ENCODE results near the gene GBE1. TPM values are rescaled to one million over a fixed set of nuclear protein-coding genes. Genes with fewer than 3 reads are reported as not detected.
A peak's percentile ranks its signal among the peaks of the same experiment; 100 is the strongest.

GBE1 gene
- total and polyA plus RNA-seq, 9 of the 15 experiments (the other 6 are each of a cell fraction or from before 2014, with no cell fraction given): 7.9 to 25.6 (median 13.1) TPM

GRCh38 chr3:81732642-81733041, 28.8 kb downstream of the GBE1 start:
- intact Hi-C loops (cut with micrococcal nuclease) (no loop called here), in situ Hi-C loops (cut with MboI) (no loop called here)
- Histone ChIP-seq H3K9ac (ENCODE audit: insufficient read depth in 1 of 2, low read depth in 2 of 2, low read length in 2 of 2) (no peak overlapping the region; a peak in 1 of 4 replicates), H3K79me2 (ENCODE audit: control insufficient read depth, insufficient read depth, low read length) (no peaks in the 10 kb centered on the region; the same call in 2 of the 3 replicates), H3K36me3 (ENCODE audit: control insufficient read depth, insufficient read depth, low read length) (no peaks in the 10 kb centered on the region), H2AFZ (ENCODE audit: low read depth, low read length) (no peak overlapping the region), H3K27ac (ENCODE audit: extremely low read depth, low read depth, low read length) (no peak overlapping the region), H3K4me2 (ENCODE audit: insufficient read depth, low read length) (no peak overlapping the region), H3K27me3 (ENCODE audit: control insufficient read depth in 2 of 2, insufficient read depth in 2 of 2, low read length in 2 of 2) (no peaks in the 10 kb centered on the region), H3K4me3 (no peak overlapping the region), H3K9me1 (ENCODE audit: control insufficient read depth, insufficient read depth, low read length) (no peaks in the 10 kb centered on the region), H4K20me1 (replicated peaks; ENCODE audit: control insufficient read depth, insufficient read depth, low read length) (no peaks in the 10 kb centered on the region), H3K9me3 (replicated peaks; ENCODE audit: control insufficient read depth, insufficient read depth, low read depth, low read length) (no peaks in the 10 kb centered on the region), H3K4me1 (replicated peaks in 1 of 2; ENCODE audit: control insufficient read depth in 2 of 2, insufficient read depth in 2 of 2, low read length in 2 of 2) (peaks cover 0 to 3% of the 10 kb centered on the region in 2 experiments; a peak in 1 of 5 replicates)
- ATAC-seq (no peak), DNase-seq (ENCODE audit: extremely low read depth in 1 of 4, low spot score in 3 of 4) (no peak), FAIRE-seq (no peak)
- POLR2A ChIA-PET: interaction anchor here (1.6 kb wide), 1 partner anchor 15 kb away, joined by 5 read pairs; no protein-coding TSS in a partner anchor
- WGBS (ENCODE audit: insufficient coverage, low coverage, missing lambda C conversion rate): 12% methylated on average over 4 of the region's 4 CpGs
- CTCF ChIA-PET (ENCODE audit: low intra/inter-chr PET ratio): no interaction called here
- no TSS peak for BruUV-seq (replicated peaks)
- TF ChIP-seq DACH1 (IDR thresholded peaks at IDR 0.05; ENCODE audit: partially characterized antibody): no peak
- no peak for TF ChIP-seq ZNF140 (CRISPR knock-in tag; IDR thresholded peaks at IDR 0.05)
- no peak for TF ChIP-seq KDM2B (CRISPR knock-in tag; IDR thresholded peaks at IDR 0.05)
- peak; percentile 5 for TF ChIP-seq MEIS2 (IDR thresholded peaks at IDR 0.05; ENCODE audit: partially characterized antibody)
- 0 out of 2 replicates have a peak, but pooled peaks have one; percentile 27 for TF ChIP-seq HMBOX1 (IDR thresholded peaks at IDR 0.05)
- TF ChIP-seq DEAF1 (CRISPR knock-in tag; IDR thresholded peaks at IDR 0.05): no peak
- no peak for TF ChIP-seq ATF1 (CRISPR knock-in tag; IDR thresholded peaks at IDR 0.05)
- no peak for TF ChIP-seq ATF1 (tag; IDR thresholded peaks at IDR 0.05)
- TF ChIP-seq ERF (CRISPR knock-in tag; IDR thresholded peaks at IDR 0.05): no peak
- peak; percentile 78 for TF ChIP-seq PKNOX1 (IDR thresholded peaks at IDR 0.05)
- TF ChIP-seq ZFP91 (CRISPR knock-in tag; IDR thresholded peaks at IDR 0.05): no peak
- no peak for TF ChIP-seq NRF1 (conservative IDR thresholded peaks at IDR 0.05 in 1 of 2, IDR thresholded peaks at IDR 0.05 in 1 of 2)
- no peak for TF ChIP-seq ZKSCAN3 (CRISPR knock-in tag; IDR thresholded peaks at IDR 0.05)
- no peak for TF ChIP-seq POLR3A (IDR thresholded peaks at IDR 0.05; ENCODE audit: borderline replicate concordance, extremely low read depth, insufficient read depth, insufficient read length)
- TF ChIP-seq PBX2 (CRISPR knock-in tag; IDR thresholded peaks at IDR 0.05; ENCODE audit: low read depth): no peak
- peak; percentile 38; the same call in 1 of the 2 replicates for TF ChIP-seq PBX2 (tag; conservative IDR thresholded peaks at IDR 0.05; ENCODE audit: low read depth)
